H54 (cell line): ENCODE data around the gene CRABP2.

Source experiments
- DNase-seq: peaks from one replicate; pipeline ENCODE4 v3.0.0; 2011; ENCODE audit warnings: low spot score, mixed read lengths; ENCODE audit not compliant: insufficient read length
- FAIRE-seq: peaks from 3 replicates; lab custom pipeline; 2011; peaks lifted over from hg19 to GRCh38; lab: Jason Lieb, UNC
- POLR2A ChIP-seq: IDR thresholded peaks from 2 replicates; pipeline ENCODE4 v1.6.1; 2011; ENCODE audit warnings: low read depth, mild to moderate bottlenecking, low read length

The CRABP2 gene

GRCh38 chr1:156700736-156701531 is 4.4 kb downstream of the CRABP2 start:
- FAIRE-seq (no peak), DNase-seq (no peak)
- TF ChIP-seq POLR2A: no peak

GRCh38 chr1:156698995-156699394 is 6.4 kb downstream of the CRABP2 start:
- no peak for DNase-seq
- no peak for FAIRE-seq
- TF ChIP-seq POLR2A: no peak

DNA sequence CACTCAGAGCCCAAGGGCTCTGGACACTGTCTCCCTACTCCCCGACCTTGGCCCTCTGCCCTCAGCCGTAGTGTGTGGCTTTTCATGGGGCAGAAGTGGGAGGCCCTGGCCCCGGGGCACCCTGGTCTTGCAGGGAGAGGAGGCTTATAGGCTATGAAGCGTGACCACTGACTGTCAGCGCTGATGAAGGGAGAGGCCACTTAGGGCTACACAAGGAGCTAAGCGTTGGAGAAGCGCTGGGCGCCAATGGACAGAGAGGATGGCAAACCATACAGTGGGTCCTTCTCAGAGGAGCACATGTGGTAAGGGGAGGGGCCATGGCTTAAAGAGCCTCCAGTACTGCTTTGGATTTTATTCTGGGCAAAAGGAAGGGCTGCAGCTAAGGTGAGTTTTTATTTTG is 7.9 kb downstream of the CRABP2 start:
- DNase-seq: no peak
- no peak for FAIRE-seq
- no peak for TF ChIP-seq POLR2A

- no peak for TF ChIP-seq POLR2A
- FAIRE-seq (no peak), DNase-seq (no peak)
Observed at GRCh38 chr1:156696755-156697154, 8.6 kb downstream of the CRABP2 start.

GRCh38 chr1:156694690-156694962 is 10.8 kb downstream of the CRABP2 start:
- no peak for FAIRE-seq
- DNase-seq: no peak
- no peak for TF ChIP-seq POLR2A

DNA sequence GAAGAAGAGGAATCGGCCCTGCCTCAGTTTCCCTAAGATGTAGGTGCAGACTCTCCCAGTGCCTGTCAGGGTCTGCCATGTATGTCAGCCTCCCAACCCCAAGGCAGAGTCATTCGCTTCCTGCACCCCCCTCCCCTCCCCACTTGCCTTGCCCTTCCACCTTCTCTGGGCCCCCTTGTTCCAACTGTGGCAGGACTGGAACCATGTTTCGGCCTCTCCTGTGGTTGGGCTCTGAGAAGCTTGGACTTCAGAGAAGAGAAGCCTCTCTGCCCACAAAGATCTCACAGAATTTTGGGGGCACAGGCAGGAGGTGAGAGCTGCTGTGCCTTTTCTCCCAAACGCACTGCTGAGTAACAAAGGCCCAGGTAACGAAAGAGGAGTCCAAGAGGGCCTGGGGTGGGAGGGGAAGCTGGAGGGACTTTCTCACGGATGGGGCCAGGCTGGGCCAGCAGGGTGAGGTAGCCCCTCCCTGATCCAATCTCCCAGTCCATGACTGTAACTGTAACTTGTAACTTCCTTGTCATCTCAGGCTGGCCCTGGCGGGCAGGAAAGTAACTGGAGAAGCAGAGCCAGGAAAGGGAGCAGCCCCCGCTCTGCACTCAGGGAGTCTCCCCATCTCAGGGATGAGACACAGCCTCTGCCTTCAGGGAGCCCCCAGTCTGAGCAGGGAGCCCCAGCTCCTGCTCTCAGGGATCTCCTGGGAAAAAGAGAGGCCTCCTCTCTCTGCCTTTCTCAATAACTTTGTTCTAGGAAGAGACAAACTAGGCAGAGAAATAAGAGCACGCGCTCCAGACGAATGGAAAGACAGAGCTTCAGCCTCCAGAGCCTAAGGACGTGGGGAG is 11.3 kb downstream of the CRABP2 start:
- no peak for DNase-seq
- no peak for TF ChIP-seq POLR2A

GRCh38 chr1:156692925-156693847 is 12.2 kb downstream of the CRABP2 start:
- DNase-seq (no peak), FAIRE-seq (no peak)

More for the DNA sequence above, 11.3 kb downstream of the CRABP2 start:
- FAIRE-seq: no peak

DNA sequence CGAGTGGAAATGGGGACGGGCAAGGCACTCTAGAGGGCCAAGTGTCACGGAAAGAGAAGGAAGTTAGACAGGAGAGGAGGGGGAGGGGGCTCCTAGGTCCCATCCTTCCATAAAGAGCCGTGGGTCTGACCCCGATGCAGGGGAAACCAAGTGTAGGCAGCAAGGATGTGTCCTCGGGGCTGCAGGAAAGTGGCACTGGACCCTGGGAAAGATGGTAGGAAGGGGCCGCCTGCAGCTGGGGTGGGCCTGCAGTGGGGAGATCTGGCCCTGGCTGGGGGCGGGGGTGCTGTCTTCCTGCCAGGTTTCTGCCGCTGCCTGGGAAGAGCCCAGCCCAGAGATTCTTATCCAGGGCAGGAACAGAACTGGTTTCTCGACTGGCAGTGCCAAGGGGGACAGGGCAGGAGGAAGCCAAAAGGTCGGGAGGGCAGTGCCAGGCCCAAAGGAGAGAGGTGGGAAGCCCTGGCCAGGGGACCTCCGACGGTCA is 12.9 kb downstream of the CRABP2 start:
- FAIRE-seq: no peak

More at GRCh38 chr1:156692925-156693847, 12.2 kb downstream of the CRABP2 start:
- no peak for TF ChIP-seq POLR2A

DNA sequence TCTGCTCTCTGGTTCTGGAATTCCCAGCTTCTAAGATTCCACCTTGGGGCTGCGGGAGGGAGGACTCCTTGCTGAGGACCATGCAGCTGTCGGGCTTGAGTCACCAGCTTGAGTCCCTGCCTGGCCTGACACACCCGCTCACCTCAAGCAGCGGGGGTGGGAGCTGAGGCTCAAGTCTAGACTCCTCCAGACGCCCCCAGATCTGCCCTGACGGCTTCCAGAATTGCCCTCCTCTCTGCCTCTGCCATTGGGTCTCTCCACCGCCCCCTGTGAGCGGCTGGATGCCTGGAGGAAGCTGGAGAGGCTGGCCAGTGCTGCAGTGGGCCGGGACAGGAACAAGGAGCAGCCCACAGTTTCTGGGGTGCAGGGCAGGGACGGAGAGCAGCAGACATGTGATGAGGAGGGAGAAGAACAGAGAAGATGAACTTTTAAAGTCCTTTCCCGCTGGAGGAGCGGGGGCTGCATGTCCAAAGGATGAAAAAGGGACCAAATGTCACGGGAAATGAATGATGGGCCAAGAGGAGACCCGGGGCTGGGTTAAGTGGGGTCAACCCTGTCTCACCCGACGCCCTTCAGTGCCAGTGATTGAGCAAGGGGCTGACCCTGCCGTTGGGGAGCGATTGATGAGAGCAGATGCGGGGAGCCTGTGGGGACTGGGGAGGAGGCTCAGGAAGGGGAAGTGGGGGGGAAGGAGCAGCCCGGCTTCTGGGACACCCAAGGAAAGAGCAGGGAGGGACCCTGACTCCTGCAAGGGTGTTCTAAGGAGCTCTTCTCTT is 13.5 kb downstream of the CRABP2 start:
- TF ChIP-seq POLR2A: no peak
- no peak for DNase-seq
- no peak for FAIRE-seq

More for the DNA sequence above, 12.9 kb downstream of the CRABP2 start:
- no peak for DNase-seq
- no peak for TF ChIP-seq POLR2A

DNA sequence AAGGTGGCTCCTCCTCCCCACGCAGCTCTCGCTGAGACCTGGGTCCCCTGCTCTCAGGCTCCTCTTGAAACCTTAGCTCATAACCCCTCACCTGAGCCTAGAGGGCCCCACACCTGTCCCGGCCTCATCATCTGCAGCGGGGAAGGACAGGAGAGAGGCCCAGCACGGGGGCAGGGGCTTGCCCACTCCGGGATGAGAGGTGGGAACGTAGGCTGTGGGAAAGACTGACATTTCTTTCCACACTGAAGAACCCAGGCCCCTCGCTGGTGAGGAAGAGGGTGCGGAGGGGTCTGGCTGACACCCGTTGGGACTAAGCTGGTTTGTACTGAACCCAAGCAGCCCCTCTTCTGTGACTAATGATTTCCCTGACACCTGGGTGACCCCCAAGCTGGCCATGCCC is 14.2 kb downstream of the CRABP2 start:
- no peak for FAIRE-seq
- DNase-seq: no peak
- TF ChIP-seq POLR2A: no peak

DNA sequence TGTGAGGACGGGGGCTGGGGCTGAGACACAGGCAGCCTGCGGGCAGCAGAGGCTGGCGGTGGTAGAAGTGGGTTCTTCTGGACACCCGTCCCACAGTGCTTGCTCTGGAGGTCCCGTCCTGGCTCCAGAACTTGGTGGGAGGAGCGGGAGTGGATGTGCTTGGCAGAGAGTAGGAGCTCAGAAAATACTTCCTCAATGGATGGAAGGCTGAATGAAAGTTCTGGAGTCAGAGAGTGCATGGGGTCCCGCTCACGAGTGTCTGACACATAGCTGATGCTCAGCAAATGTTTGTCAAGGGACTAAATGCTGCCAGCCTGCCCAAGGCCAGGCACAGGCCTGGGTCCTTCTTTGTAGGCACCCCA is 14.7 kb downstream of the CRABP2 start:
- TF ChIP-seq POLR2A: no peak
- DNase-seq (no peak), FAIRE-seq (no peak)

DNA sequence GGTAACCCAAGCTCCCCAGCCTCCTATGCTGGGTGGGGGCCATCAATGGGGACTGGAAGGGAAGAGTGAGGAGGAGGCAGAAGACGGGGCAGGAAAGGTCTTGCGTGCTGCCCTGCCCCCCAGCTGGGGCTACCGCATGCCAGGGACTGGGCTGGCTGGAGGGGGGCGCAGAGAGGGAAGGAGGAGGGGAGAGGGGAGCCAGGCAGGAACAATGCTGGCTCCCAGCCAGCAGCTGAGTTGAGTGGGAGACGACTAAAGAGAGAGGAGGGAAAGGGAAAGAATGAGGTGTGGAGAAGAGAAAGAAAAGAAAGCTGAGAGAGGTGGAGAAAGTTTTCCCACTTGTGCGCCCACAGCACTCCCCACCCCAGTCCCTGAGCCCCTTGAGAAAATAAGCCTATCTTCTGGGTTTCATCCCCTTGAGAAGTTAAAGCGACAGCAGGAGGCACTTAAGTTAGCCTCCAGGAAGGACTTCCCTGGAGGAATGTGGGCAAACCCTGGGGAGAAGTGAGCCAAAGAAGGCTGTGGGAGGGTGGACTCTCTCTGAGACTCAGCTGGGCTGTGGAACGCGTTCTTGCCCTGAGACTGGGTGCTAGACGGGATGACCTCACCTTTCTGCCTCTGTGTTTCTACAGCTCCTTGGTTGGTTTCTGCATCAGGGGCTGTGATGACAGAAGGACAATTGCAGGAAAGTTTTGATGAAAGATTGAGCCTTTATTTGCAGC is 15.3 kb downstream of the CRABP2 start:
- DNase-seq: no peak
- no peak for TF ChIP-seq POLR2A
- FAIRE-seq: no peak
